Measurements from ENCODE around the gene ACSBG1. TPM values are rescaled to one million over a fixed set of nuclear protein-coding genes. Genes with fewer than 3 reads are reported as not detected.

Gene ACSBG1
- total RNA-seq, 4 donors from 2014 or later = 75.9 to 131 (median 92.8) TPM

- H3K4me3 ChIP-seq (ENCODE audit: low read depth, poor library complexity, severe bottlenecking) = no peak overlapping the region
- TF ChIP-seq, protein P1, sequence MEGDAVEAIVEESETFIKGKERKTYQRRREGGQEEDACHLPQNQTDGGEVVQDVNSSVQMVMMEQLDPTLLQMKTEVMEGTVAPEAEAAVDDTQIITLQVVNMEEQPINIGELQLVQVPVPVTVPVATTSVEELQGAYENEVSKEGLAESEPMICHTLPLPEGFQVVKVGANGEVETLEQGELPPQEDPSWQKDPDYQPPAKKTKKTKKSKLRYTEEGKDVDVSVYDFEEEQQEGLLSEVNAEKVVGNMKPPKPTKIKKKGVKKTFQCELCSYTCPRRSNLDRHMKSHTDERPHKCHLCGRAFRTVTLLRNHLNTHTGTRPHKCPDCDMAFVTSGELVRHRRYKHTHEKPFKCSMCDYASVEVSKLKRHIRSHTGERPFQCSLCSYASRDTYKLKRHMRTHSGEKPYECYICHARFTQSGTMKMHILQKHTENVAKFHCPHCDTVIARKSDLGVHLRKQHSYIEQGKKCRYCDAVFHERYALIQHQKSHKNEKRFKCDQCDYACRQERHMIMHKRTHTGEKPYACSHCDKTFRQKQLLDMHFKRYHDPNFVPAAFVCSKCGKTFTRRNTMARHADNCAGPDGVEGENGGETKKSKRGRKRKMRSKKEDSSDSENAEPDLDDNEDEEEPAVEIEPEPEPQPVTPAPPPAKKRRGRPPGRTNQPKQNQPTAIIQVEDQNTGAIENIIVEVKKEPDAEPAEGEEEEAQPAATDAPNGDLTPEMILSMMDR (IDR thresholded peaks at IDR 0.05) = no peak
- TF ChIP-seq POLR2A (IDR thresholded peaks at IDR 0.05) = no peak
- no peak for DNase-seq (ENCODE audit: low spot score in 2 of 2)
- intact Hi-C loops (cut with DNase I; ENCODE audit: low total_unique reads) = loop anchor here (5.0 to 10.0 kb wide), 2 partner anchors 65 to 112 kb away; no protein-coding TSS in a partner anchor
- WGBS, 2 donors = 92% methylated on average over 5 of the region's 5 CpGs
Observed at GRCh38 chr15:78129751-78130287, 104.5 kb downstream of the ACSBG1 start.

- 68 to 70% methylated on average over 8 of the region's 8 CpGs for WGBS, 2 donors
- intact Hi-C loops (cut with DNase I; ENCODE audit: low total_unique reads) = loop anchor here (5.0 kb wide), 1 partner anchor 113 kb away; no protein-coding TSS in a partner anchor
Observed at GRCh38 chr15:78129077-78129750, 105.2 kb downstream of the ACSBG1 start.

DNA sequence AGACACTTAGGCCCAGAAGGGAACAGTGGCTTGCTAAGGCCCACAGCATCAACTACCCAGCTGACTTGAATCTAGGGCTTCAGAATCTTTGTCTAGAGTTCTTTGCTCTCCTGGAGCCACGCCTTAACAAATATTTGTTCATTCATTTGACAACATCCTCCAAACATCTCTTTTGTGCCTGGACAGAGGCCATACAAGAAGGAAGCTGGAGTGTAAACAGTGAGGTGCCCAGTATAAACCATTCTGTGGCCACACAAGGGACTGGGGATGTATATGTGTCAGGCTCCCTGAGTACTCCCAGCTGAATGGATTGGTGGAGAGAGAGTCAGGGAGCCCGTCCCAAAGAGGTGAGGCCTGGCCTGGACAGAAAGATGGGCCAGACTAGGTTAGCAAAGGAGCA lies 106.5 kb downstream of the ACSBG1 start:
- intact Hi-C loops (cut with DNase I; ENCODE audit: low total_unique reads) = loop anchor here (5.0 kb wide), 1 partner anchor 114 kb away; no protein-coding TSS in a partner anchor
- no peak overlapping the region for H3K4me3 ChIP-seq (ENCODE audit: low read depth, poor library complexity, severe bottlenecking)
- WGBS, 2 donors = 88 to 95% methylated on average over 2 of the region's 2 CpGs
- TF ChIP-seq, protein P1 (IDR thresholded peaks at IDR 0.05) = no peak
- TF ChIP-seq POLR2A (IDR thresholded peaks at IDR 0.05) = no peak
- DNase-seq (ENCODE audit: low spot score in 2 of 2) = no peak

More at GRCh38 chr15:78129077-78129750, 105.2 kb downstream of the ACSBG1 start:
- no peak overlapping the region for H3K4me3 ChIP-seq (ENCODE audit: low read depth, poor library complexity, severe bottlenecking)
- no peak for DNase-seq (ENCODE audit: low spot score in 2 of 2)
- no peak for TF ChIP-seq POLR2A (IDR thresholded peaks at IDR 0.05)
- TF ChIP-seq, protein P1 (IDR thresholded peaks at IDR 0.05) = no peak

- DNase-seq (ENCODE audit: low spot score in 2 of 2) = no peak
- TF ChIP-seq, protein P1 (IDR thresholded peaks at IDR 0.05) = no peak
- no peak for TF ChIP-seq POLR2A (IDR thresholded peaks at IDR 0.05)
- H3K4me3 ChIP-seq (ENCODE audit: low read depth, poor library complexity, severe bottlenecking) = no peak overlapping the region
- intact Hi-C loops (cut with DNase I; ENCODE audit: low total_unique reads) = loop anchor here (5.0 kb wide), 1 partner anchor 117 kb away; no protein-coding TSS in a partner anchor
- 70 to 80% methylated on average over 3 of the region's 3 CpGs for WGBS, 2 donors
Observed at GRCh38 chr15:78125267-78125666, 109.1 kb downstream of the ACSBG1 start.

GRCh38 chr15:78120523-78120922 lies 113.8 kb downstream of the ACSBG1 start:
- WGBS, 2 donors = 85 to 89% methylated on average over 5 of the region's 5 CpGs
- no peak for TF ChIP-seq POLR2A (IDR thresholded peaks at IDR 0.05)
- TF ChIP-seq, protein P1 (IDR thresholded peaks at IDR 0.05) = no peak
- H3K4me3 ChIP-seq (ENCODE audit: low read depth, poor library complexity, severe bottlenecking) = no peak overlapping the region
- intact Hi-C loops (cut with DNase I; ENCODE audit: low total_unique reads) = no loop called here
- DNase-seq (ENCODE audit: low spot score in 2 of 2) = no peak

Other genes starting within 250 kb of the ACSBG1 start
- 10 to 100 TPM; 32.4 to 41.7 (median 35.3) TPM for gene TBC1D2B, start 156.9 kb downstream of the ACSBG1 start, total RNA-seq
- gene SH2D7, start 142.0 kb downstream of the ACSBG1 start, total RNA-seq = not detected
- 10 to 100 TPM in 2 of 4 donors, 1 to 10 TPM in 2; 6.6 to 16.2 (median 10.9) TPM for gene CIB2, start 103.1 kb downstream of the ACSBG1 start, total RNA-seq
- 10 to 100 TPM; 51.0 to 77.2 (median 60.8) TPM for gene IDH3A, start 85.2 kb downstream of the ACSBG1 start, total RNA-seq
- gene DNAJA4, start 30.0 kb upstream of the ACSBG1 start, total RNA-seq = 10 to 100 TPM; 36.9 to 66.8 (median 48.6) TPM
- gene SKIC8, start 65.0 kb upstream of the ACSBG1 start, total RNA-seq = 10 to 100 TPM; 55.2 to 62.2 (median 59.4) TPM
- 1 to 10 TPM in 2 of 4 donors, under 1 TPM in 1, not detected in 1; 0.84 to 8.9 (median 2.0) TPM for gene CRABP1, start 105.8 kb upstream of the ACSBG1 start, total RNA-seq
- 10 to 100 TPM; 28.4 to 43.5 (median 30.8) TPM for gene IREB2, start 203.7 kb upstream of the ACSBG1 start, total RNA-seq